Globus pallidus (tissue), 1 donor: ENCODE data around the gene TMEM132E.

Experiments
- DNase-seq: peaks from one replicate; pipeline ENCODE4 v3.0.0-alpha.2; 2015; ENCODE audit warnings: low spot score

The TMEM132E gene

DNA sequence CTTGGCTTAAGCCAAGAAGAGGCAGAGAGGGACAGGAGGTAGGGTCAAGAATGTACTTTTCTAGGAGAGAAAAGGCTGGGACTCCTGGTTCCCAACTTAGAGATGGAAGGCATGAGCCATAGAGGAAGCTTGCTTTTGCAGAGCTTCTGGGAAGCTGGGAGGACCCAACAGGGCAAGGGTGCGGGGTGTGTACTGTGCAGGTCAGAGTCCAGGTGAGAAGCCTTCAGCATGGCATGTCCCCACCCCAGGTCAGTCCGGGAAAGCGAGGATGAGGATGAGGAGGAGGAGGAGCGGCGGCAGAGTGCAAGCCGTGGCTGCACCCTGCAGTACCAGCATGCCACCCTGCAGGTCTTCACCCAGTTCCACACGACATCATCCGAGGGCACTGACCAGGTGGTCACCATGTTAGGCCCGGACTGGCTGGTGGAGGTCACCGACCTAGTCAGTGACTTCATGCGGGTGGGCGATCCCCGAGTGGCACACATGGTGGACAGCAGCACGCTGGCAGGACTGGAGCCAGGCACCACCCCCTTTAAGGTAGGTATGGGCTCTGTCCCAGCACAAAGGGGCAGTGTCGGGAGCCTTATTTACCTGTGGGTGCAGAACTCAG, 55.3 kb downstream of the TMEM132E start:
- DNase-seq, result no peak

DNA sequence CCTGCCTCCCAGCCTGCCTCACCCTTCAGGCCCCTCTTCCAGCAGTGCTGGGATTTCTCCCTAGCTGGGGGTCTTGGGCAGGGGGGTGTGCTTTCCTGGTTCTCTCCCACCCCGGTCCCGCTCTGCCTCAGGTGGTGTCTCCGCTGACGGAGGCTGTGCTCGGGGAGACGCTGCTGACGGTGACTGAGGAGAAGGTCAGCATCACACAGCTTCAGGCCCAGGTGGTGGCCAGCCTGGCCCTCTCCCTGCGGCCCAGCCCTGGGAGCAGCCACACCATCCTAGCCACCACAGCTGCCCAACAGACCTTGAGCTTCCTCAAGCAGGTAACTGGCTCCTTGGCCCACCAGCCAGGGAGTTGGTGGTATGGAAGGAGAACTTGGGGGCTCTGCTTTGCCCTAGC, 56.5 kb downstream of the TMEM132E start:
- no peak for DNase-seq

DNA sequence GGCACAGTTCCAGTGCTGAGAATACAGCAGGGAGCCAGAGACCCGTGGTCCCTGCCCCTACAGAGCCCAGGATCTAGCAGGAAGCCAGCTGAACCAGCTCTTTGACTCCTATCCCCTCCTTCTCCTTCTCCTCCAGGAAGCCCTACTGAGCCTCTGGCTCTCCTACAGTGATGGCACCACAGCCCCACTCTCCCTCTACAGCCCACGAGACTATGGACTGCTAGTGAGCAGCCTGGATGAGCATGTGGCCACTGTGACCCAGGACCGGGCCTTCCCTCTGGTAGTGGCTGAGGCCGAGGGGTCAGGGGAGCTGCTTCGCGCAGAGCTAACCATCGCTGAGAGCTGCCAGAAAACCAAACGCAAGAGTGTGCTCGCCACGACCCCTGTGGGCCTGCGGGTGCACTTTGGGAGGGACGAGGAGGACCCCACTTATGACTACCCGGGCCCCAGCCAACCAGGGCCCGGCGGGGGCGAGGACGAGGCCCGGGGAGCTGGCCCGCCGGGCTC, 57.7 kb downstream of the TMEM132E start:
- no peak for DNase-seq

DNA sequence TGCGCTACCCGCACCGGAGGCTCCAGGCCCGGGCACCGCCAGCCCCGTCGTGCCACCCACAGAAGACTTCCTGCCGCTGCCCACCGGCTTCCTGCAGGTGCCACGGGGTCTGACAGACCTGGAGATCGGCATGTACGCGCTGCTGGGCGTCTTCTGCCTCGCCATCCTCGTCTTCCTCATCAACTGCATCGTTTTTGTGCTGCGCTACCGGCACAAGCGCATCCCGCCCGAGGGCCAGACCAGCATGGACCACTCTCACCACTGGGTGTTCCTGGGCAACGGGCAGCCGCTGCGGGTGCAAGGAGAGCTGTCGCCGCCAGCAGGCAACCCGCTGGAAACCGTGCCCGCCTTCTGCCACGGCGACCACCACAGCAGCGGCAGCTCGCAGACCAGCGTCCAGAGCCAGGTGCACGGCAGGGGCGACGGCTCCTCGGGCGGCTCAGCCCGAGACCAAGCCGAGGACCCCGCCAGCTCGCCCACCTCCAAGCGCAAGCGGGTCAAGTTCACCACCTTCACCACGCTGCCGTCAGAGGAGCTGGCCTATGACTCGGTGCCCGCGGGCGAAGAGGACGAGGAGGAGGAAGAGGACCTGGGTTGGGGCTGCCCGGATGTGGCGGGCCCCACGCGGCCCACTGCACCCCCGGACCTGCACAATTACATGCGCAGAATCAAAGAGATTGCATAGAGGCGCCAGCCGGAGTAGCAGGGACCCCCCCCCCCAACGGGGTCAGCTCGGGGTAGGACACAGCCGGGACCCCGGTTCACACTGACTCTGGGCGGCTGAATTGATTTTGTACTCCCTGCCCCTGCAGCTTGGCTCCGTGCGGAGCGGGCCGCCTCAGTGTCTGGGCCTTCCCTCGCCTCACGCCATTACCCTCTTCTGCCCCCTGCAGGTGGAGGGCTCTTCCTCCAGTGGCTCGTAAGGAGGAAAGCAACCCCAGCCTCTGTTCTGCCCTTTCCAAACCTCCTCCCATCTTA, 58.5 kb downstream of the TMEM132E start:
- peak; percentile 64 for DNase-seq

DNA sequence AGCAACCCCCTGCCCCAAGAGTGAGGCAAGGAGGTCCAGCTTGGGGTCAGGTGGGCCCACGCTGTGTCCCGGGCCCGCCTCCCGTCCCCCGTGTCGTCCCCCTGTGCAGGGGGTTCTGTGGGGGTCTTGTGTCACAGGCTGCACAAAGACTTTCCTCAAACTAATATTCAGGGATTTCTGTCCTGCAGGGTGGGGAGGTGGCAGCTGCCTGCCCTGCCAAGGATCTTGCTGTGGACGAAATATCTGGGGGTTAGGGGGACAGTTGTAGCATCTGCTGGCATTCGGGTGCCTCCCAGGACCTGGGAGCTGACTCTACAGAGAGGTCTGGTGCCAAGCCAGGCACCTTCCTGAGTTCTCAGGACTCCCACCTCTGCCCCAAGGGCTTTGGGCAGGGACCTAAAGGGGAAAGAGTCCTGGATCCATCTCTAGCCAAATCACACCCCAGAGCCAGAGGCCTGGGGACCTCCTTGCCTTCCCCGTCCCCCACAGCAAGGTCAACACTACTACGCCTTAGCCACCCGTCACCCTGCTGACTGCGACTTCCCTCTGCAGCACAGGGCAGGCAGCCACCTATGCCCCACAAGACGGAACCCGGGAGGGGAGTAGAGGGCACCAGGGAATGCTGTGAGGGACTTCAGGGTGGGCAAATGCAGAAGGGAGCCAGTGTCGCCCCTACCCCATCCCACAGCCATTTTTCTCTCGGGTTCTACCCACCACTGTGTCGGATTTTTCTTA, 59.3 kb downstream of the TMEM132E start:
- DNase-seq, result no peak

DNA sequence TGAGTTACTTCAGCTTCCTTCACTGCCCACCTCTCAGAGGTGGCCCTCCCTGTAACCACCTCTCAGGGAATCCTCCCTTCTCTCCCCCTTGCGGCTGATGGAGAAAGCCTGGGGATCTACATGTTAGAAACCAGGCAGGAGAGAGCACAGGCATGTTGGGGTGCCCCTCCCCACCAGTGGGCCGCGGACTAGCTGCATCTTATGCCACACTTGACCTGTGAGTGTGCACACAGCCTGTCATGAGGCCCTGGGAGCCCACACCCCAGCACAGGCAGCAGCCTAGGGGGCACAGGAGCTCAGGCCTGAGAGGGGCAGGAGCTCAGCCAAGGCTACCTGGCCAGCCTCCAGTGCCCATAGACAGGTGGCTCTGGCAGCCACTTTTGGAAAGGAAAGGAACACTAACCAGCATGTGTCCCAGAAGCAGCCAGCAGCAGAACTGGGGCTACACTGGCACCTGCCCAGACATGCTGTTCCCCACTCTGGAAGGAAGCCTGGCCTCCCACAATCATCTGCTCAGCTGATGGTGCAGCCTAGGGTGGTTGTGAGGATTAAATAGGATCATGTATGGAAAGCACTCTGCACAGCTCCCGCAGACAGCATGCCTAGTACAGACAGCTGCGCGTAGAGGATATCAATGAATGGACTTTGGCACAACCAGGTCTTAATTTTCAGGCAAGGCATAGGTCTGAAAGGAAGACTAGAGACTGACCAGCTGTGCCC, 60.5 kb downstream of the TMEM132E start:
- DNase-seq, result no peak

DNA sequence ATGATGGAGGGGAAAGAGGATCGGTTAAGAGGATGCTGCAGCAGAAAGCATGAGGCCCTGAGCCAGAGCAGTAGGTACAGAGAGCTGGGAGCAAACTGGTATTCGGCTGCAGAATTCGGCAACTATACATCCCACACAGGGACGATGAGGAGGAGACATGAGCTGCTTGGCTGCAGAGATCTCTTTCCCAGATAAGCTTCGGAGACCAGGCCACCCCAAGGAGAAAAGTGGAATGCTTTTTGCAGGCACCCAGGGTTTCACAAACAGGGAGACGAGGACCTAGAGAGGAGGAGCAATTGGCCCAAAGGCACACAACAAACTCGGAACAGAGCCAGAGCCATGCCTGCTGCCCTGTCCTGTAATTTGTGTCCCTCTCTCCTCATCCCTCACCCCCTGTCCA, 62.0 kb downstream of the TMEM132E start:
- no peak for DNase-seq

DNA sequence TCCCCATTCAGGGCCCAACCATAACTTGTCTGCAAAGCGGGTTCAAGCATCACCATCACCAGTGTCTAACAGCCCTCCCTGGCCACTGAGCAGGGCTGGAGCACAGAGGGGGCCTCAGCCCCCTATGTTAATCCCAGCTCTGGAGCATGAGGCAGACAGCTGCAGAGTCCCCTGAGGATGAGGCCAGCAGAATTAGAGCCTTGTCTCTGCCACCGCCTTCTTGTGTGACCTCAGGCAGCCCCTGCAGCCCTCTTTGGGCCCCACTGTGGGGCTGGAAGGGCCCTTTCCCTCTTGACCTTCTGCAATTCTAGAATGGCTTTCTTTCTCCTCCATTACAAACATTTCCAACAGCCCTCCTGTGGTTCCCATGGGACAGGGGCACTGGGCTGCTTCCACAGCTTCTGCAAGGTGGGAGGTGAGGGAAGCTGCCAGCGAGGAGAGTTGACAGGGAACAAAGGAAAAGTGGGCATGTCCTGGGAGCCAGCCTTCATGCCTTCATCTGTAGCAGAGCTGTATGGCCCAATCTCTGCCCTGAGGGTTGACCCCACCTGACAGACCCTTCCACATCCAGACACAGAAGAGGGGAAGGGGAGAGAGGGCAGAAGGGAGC, 65.7 kb downstream of the TMEM132E start:
- no peak for DNase-seq

DNA sequence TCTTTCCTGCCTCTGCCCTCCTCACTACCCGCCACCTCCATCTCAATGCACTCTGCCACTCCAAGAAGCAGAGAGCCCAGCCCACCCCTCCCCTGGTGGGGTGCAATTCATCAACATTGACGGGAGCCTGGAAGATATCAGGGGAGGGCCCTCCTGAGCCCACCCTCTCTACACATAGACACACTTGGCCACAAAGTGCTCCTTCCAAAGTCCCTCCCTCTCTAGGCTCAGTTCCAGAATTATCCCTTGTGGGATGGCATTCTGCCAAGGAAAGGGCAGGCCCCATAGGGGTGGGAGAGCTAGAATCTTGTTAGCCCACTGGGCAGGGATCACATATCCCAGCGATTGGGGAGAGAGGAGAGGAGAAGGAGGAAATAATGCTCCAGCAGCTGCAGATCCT, 66.2 kb downstream of the TMEM132E start:
- no peak for DNase-seq

DNA sequence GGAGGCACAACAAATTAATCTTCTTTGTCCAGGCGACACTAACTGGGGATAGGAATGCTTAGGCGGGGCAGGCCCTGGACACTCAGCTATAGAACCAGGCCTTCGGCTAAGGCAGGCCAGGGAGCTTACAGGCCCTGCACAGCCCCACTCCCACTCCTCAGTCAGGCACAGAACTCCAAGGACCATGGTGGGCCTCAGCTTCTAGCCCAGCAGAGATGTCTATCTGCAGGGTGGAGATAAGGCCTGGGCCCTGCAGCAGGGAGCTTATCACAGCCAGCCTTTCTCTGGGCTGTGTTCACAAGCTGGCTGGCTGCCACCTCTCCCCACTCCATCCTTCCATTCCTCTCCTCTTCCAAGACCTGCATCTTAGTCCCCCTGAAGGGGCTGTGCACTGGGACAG, 68.1 kb downstream of the TMEM132E start:
- no peak for DNase-seq

DNA sequence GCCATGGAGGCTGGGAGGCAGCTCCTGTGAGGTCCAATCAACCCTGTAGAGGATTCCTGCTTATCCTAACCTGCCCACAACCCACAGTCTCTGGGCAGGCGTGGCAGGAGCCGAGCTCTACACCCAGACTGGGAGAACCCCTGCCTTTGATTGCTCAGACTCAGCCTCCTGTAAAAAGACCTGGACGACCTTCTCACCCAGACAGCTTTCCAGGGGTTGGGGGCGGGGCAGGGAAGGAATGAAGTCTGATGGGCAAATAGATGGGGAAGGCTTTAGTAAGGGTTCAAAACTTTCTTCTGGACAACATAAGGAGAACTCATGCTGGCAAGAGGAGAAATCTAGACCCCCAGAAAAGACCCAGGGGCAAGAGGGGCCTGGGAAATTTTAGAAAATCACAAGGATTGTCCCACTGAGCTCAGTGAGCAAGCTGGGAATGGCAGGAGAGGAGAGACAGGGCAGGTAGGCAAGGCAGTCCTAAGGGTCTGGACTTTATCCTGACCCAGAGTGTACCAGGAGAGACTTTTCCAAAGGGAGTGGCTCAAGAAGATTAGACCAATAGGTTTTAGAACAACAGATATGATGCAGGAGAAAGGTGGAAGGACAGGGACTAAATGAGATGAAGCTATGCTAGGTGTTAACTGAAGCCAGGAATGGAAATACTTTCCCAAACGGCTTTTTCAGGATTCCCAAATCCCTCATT, 70.8 kb downstream of the TMEM132E start:
- DNase-seq, result no peak

DNA sequence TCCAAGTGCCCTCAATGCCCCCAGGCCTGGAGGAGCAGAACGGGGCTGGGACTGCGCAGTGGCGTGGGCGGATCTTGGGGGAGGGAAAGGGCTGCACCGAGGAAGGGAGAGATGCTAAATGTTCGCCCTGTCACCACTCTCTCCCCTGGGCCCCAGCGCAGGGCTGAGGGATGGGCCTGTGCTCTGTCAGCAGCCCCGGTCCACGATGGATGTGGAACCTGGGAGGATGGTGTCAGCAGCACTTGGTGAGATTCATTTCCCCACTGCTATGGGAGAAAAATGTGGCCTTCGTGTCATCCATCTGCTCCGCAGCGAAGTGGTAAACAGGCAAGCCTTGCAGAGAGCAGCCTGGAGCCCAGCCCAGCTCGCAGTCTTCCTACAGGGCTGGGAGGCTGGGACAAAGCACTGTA, 72.0 kb downstream of the TMEM132E start:
- no peak for DNase-seq

DNA sequence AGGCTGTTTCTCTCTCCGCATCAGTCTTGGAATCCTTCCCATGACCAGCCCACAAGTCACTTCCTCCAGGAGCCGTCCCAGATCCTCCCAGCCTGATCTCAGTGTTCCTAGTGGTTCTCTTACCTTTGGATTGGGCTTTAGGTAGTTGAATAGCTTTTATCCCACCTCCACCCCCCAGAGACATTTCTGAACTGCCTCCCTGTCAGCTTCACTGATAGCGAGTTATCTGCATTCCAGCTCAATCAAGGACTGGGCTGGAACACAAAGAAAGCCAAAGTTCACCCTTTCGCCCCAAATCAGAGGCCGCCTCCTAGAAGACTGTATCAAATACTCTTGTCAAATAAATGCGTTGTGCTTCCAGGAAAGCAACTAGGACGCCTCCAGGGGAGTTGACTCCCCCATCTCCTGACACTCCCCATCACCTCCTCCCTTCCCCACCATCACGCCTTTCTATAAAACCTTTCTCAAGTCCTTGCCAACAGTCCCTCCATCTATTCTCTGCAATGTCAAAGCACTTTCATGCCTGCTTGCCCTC, 72.7 kb downstream of the TMEM132E start:
- no peak for DNase-seq

DNA sequence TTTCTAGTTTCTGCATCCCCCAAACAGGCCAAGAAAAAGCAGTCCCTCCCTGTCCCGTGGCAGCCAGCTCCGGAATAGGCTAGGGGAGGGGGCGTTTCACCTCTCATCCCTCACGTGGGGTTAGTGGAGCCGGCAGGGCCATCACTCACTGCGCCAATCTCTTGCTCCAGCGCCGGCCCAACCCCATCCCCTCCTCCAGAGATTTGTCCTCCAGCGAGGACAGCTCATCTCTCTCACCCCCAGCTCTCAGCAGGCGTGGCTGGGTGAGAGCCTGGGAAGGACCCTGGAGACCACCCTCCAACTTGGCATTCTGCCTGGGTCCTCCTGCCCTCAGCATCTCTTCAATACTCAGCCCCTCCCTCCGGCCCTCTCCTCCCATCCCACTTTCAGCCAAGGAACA, 74.1 kb downstream of the TMEM132E start:
- DNase-seq, result no peak

DNA sequence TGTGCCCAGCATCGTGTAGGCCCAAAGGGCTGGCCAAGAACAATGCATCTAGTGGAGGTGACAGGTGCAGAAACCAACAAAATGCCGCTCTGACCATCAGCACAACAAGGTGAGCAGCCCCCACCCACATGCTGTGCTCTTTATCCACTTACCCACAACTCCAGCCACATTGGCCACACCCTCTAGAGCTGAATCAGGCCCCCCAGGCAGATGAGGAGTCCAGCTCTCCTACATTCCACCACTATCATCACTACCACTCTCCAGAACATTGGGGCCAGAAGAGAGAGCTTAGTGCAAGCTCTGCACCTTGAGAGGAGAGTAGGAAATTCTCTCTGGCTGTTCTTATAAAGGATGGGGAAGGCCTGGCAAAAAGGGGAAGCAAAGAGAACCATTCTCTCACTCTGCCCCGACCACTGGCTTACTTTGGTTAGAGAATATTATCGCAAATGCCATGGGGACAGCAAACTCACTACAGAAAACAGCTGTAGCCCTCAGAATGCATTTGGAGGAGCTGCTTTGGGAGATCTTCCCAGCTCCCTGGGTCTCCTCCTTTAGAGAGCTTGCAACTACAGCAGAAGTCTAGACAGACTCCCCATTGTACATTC, 75.0 kb downstream of the TMEM132E start:
- DNase-seq, result no peak

DNA sequence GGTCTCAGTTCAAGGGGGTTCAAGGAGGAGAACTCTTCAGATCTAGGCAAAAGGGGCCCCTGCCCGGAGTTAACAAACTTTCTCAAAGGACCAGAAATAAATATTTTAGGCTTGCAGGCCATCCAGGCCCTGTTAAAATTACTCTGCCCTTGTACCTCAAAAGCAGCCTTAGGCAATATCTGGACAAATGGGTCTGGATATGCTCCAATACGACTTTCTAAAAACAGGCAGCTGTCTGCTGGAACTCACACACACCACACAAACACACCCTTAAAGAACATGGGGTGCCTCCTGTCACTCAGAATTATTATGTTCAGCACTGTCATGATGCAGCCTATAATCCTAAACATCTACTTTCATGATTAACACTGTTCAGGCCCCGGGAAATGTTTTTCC, 75.5 kb downstream of the TMEM132E start:
- no peak for DNase-seq

DNA sequence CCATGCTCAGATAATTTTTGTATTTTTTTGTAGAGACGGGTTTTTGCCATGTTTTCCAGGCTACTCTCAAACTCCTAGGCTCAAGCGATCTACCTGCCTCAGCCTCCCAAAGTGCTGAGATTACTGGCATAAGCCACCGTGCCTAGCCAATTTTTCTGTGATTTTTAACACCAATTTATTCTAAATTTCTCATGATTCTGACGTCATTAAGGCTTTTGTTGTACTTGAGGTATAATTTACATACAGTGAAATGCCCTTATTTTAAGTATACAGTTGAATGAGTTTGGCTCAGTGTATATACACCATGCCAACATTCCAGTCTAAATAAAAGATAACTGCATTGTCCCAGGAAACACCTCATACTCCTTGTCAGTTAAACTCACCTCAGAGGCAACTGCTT, 77.4 kb downstream of the TMEM132E start:
- no peak for DNase-seq

DNA sequence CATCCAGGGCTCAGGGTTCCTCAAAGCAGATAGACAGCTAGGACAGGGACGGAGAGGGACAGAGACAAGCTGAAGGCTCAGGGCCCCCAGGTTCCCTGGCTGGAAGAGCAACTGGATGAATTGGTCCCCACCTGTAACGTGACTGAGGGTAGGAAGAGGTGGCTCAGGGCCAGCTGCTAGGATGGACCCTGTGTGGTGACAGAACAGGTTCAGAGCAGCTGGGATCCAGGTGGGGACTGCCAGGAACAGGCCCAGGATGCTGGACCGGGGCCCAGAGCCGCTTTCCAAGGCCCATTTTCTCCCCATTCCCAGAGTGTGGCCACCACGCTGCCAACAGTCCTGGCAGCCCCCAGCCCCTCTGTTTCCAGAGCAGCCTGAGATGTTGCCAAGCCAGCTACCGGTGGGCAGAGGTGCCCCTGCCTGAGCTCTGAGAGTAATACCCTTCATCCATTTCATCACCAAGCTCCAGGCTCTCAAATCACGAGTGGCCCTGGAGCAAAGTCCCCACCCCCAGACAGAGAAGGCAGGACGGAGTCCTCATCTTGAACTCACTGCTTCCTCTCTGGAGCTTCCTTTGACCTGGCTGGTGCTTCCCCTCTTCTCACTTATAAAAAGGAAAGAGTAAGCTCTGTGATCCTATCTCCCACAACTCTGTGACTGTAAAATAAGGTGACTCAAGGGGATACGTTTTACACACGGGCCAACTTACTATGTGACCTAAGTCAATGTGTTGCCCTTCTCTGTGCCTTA, 79.6 kb downstream of the TMEM132E start:
- no peak for DNase-seq

DNA sequence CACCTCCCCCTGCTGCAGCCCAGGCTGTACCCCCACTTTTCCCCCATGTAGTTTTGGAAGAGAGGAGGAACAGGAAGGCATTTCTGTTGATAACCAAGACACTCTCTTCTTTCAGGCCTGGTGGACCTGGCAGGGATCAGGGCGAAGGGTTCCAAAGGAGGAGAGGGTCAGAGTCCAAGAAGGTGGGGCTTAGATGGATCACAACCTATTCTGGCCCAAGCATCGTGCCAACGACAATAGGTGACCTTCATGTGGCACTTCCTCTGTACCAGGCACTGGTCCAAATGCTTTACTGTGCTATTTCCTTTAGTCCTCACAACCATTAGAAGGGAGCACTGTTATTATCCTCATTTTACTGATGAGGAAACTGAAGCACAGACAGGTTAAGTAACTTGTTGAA, 84.3 kb downstream of the TMEM132E start:
- no peak for DNase-seq
